KMS-11 (cell line): ENCODE measurements around the gene TM9SF1.
A peak's percentile ranks its signal among the peaks of the same experiment; 100 is the strongest.

Experiments
- H2AFZ ChIP-seq: fragments of 200-600 bp; sonication (generic); 2 replicates; pipeline ENCODE4 v1.6.1; 2016; ENCODE audit warnings: antibody characterized with exemption, mixed run types, low read depth
- H3K27ac ChIP-seq: fragments of 200-600 bp; sonication (generic); 2 replicates; pipeline ENCODE4 v1.6.1; 2016; ENCODE audit warnings: mild to moderate bottlenecking, mixed run types
- H3K27me3 ChIP-seq: fragments of 200-600 bp; sonication (generic); 2 replicates; pipeline ENCODE4 v1.6.1; 2017; ENCODE audit warnings: mild to moderate bottlenecking, low read depth, mixed run types, moderate library complexity; ENCODE audit not compliant: insufficient read depth
- H3K36me3 ChIP-seq: fragments of 200-600 bp; sonication (generic); 2 replicates; pipeline ENCODE4 v1.6.1; 2017; ENCODE audit warnings: mild to moderate bottlenecking, mixed run types; ENCODE audit not compliant: insufficient read depth
- H3K4me1 ChIP-seq: fragments of 200-600 bp; sonication (generic); 2 replicates; pipeline ENCODE4 v1.6.1; 2016; ENCODE audit warnings: mild to moderate bottlenecking, low read depth, mixed run types; ENCODE audit not compliant: poor library complexity, severe bottlenecking
- H3K4me2 ChIP-seq: fragments of 200-600 bp; sonication (generic); 2 replicates; pipeline ENCODE4 v1.7.0; 2016; ENCODE audit warnings: mild to moderate bottlenecking, mixed run types
- H3K4me3 ChIP-seq: fragments of 200-600 bp; sonication (generic); IDR thresholded peaks from 2 replicates; pipeline ENCODE4 v1.6.1; 2017; ENCODE audit warnings: low read depth, low read length, mixed read lengths; ENCODE audit not compliant: insufficient read depth
- H3K79me2 ChIP-seq: fragments of 200-600 bp; sonication (generic); 2 replicates; pipeline ENCODE4 v1.6.1; 2016; ENCODE audit warnings: low read depth, mixed run types; ENCODE audit not compliant: insufficient read depth
- H3K9ac ChIP-seq: fragments of 200-600 bp; sonication (generic); 2 replicates; pipeline ENCODE4 v1.6.1; 2016; ENCODE audit warnings: mild to moderate bottlenecking, mixed run types
- H4K20me1 ChIP-seq: fragments of 200-600 bp; sonication (generic); 2 replicates; pipeline ENCODE4 v1.6.1; 2016; ENCODE audit warnings: mild to moderate bottlenecking, mixed run types; ENCODE audit not compliant: insufficient read depth
- TF ChIP-seq, protein P1 (sequence below): fragments of 200-600 bp; sonication (generic); conservative IDR thresholded peaks from 2 replicates; pipeline ENCODE4 v1.6.1; 2017; ENCODE audit warnings: low read depth, mild to moderate bottlenecking, antibody characterized with exemption, low read length, moderate library complexity, mixed read lengths

The TM9SF1 gene

DNA sequence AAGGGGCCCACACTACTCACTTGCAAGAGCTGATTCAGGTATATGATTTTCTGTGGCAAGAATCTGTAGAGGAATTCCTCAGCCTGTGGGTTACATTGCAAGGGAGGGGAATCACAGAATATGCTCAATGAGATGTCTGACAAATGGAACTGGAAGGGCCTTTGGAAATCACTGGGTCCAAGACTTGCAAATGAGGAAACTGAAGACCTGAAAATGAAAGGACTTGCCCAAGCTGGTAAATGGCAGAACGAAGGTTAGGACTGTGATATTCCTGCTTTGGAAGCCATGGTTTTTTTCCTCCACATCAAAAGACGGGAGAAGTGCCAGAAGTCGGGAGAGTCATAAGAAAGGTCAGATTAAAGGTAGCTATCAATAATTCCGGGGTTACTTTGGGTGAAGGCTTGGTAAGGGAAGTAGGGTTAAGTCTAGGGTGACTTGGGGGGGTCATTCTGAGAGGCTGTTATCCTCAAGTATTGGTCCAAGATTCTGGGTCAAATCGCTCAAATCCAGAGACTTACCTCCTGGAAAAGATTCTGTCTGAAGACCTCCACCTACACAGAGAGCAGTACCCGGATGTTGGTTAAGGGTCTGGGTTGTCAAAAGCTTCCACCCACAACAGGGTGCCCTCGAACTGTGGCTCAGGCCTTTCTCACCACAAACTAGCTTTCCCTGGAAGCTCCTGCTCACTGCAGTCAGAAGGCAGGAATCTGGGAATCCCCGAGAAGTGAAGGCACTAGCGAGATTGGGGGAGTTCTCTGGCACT is 49.4 kb downstream of the TM9SF1 start:
- Histone ChIP-seq H2AFZ (no peak overlapping the region), H3K4me2 (peak overlapping the region; percentile 80), H3K27ac (peak overlapping the region; percentile 46; the same call in 1 of the 2 replicates), H4K20me1 (no peaks in the 10 kb centered on the region), H3K9ac (peak overlapping the region; percentile 49; the same call in 1 of the 2 replicates), H3K36me3 (no peaks in the 10 kb centered on the region), H3K27me3 (no peaks in the 10 kb centered on the region), H3K4me3 (peak overlapping the region; percentile 34), H3K4me1 (peaks cover 13% of the 10 kb centered on the region), H3K79me2 (peaks cover 19% of the 10 kb centered on the region; the same call in 1 of the 2 replicates)
- TF ChIP-seq, protein P1, sequence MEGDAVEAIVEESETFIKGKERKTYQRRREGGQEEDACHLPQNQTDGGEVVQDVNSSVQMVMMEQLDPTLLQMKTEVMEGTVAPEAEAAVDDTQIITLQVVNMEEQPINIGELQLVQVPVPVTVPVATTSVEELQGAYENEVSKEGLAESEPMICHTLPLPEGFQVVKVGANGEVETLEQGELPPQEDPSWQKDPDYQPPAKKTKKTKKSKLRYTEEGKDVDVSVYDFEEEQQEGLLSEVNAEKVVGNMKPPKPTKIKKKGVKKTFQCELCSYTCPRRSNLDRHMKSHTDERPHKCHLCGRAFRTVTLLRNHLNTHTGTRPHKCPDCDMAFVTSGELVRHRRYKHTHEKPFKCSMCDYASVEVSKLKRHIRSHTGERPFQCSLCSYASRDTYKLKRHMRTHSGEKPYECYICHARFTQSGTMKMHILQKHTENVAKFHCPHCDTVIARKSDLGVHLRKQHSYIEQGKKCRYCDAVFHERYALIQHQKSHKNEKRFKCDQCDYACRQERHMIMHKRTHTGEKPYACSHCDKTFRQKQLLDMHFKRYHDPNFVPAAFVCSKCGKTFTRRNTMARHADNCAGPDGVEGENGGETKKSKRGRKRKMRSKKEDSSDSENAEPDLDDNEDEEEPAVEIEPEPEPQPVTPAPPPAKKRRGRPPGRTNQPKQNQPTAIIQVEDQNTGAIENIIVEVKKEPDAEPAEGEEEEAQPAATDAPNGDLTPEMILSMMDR, result no peak

DNA sequence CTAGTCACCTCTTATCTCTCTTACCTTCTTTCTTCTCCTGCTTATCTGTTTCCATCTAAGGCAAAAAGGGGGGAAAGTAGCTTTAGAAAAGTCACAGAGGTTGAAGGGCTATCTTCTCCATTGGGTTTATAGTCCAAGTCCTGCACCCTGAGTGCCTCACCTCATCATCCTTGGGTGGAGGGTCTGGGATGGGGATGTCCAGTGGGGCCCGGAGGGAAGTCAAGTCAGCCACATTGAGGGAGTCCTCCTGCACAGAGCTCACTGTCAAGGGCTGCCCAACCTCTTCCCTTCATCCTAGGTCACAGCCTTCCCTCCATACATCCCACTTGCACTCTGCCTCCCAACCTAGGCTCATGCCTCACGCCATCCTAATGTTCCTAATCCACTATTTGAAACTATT is 50.0 kb downstream of the TM9SF1 start:
- Histone ChIP-seq H3K9ac (no peak overlapping the region; the same call in 1 of the 2 replicates), H4K20me1 (no peaks in the 10 kb centered on the region), H3K4me2 (peak overlapping the region; percentile 80), H3K27ac (no peak overlapping the region; the same call in 1 of the 2 replicates), H2AFZ (no peak overlapping the region), H3K4me1 (peaks cover 13% of the 10 kb centered on the region), H3K79me2 (peaks cover 19% of the 10 kb centered on the region; the same call in 1 of the 2 replicates), H3K36me3 (no peaks in the 10 kb centered on the region), H3K27me3 (no peaks in the 10 kb centered on the region), H3K4me3 (no peak overlapping the region)
- TF ChIP-seq, protein P1, result no peak

DNA sequence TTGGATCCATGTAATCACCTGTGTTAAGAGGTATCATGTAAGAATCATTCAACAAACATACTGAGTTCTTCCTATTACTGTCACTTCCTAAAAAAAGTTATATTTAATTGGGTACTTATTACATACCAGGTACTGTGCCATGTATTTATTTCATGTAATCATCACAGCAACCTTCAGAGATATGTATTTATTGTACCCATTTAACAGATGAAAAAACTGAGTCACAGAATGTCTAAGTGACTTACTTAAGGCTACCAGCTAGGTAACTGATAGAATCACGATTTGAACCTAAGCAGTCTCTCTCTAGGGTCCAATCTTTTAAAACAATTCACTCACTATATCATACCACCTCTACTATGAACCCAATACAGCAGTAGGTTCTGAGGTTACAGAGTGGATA is 50.8 kb downstream of the TM9SF1 start:
- Histone ChIP-seq H3K36me3 (no peaks in the 10 kb centered on the region), H3K79me2 (peaks cover 22% of the 10 kb centered on the region; the same call in 1 of the 2 replicates), H3K4me2 (no peak overlapping the region), H4K20me1 (no peaks in the 10 kb centered on the region), H3K27me3 (no peaks in the 10 kb centered on the region), H3K9ac (no peak overlapping the region), H3K4me1 (peaks cover 18% of the 10 kb centered on the region), H3K27ac (no peak overlapping the region), H2AFZ (no peak overlapping the region), H3K4me3 (no peak overlapping the region)
- TF ChIP-seq, protein P1, result no peak

DNA sequence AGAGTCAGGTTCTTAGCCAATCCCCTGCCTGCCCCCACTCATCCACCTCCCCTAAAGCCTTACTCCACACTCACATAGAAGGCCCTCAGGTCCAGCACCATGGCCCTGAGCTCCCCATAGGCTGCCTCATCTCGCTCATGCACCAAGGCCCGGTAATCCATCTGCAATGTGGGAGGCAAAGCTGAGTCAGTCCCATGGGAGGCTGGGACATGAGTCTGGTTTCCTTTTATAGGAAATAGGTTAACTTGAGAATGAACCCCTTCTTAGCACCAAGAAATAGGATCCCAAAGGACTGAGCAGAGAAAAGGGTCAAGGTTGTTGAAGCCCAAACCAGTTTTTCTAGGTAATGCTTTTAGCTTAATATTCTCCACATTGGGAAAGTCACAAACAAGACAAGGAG is 51.7 kb downstream of the TM9SF1 start:
- Histone ChIP-seq H3K4me2 (no peak overlapping the region), H3K4me1 (peaks cover 23% of the 10 kb centered on the region), H4K20me1 (no peaks in the 10 kb centered on the region), H3K9ac (no peak overlapping the region), H3K36me3 (no peaks in the 10 kb centered on the region), H3K27me3 (no peaks in the 10 kb centered on the region), H2AFZ (no peak overlapping the region), H3K27ac (no peak overlapping the region), H3K4me3 (no peak overlapping the region), H3K79me2 (peaks cover 26% of the 10 kb centered on the region; the same call in 1 of the 2 replicates)
- TF ChIP-seq, protein P1, result no peak
